Forelimb muscle (tissue), 1 donor: ENCODE measurements around the gene SRPK1. TPM values are rescaled to one million over a fixed set of nuclear protein-coding genes. Genes with fewer than 3 reads are reported as not detected.

Source experiments
- DNase-seq: peaks from one replicate; pipeline ENCODE4 v3.0.0-alpha.2; 2013; ENCODE audit warnings: low read depth
- polyA plus RNA-seq: library from polyadenylated mRNA; unstranded; fragments of 120-200 nt; gene quantifications from one replicate; pipeline ENCODE4 v1.2.1, GENCODE V29; 2013; ENCODE audit not compliant: insufficient read length

The SRPK1 gene
- polyA plus RNA-seq, 1 donor = 15.6 TPM

DNA sequence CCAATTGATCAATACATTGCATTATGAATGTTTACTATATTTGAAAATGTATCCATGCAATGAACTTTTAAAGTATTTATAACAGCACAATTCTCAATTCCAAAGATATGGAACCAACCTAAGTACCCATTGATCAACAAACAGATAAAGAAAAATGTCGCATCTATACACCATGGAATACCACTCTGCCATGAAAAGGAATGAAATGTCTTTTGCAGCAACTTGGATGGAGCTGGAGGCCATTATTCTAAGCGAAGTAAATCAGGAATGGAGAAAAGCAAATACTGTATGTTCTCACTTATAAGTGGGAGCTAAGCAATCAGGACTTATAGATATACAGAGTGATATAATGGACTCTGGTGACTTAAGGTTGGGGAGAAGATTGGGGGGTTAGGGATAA is 22.9 kb downstream of the SRPK1 start:
- DNase-seq = no peak

DNA sequence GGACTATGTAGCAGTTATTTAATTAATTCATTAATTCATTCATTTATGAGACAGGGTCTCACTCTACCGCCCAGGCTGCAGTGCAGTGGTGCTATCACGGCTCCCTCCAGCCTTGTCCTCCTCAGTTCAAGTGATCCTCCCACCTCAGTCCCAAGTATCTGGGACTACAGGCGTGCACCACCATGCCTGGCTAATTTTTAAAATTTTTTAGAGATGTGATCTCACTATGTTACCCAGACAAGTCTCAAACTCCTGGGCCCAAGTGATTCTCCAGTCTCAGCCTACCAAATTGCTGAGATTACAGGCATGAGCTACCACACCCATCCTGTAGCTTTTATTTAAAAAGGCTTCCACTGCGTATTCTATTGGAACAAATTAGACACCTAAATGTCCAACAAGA is 23.4 kb downstream of the SRPK1 start:
- no peak for DNase-seq

DNA sequence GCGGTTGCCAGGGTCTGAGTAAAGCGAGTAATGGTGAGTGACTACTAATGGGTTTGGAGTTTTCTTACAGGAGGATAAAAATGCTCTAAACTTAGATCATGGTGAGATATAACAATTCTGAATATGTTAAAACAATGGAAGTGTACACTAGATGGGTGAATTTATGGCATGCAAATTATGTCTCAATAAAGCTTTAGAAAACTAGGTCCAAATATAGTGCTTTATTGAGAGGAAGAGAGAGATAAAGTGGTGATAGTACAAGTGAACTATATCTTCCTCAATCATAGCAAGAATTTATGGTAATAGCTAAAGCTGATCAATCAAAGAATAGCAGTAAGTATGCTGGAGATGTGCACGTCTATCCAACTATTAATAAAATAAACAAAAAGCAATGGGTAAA is 23.9 kb downstream of the SRPK1 start:
- no peak for DNase-seq

DNA sequence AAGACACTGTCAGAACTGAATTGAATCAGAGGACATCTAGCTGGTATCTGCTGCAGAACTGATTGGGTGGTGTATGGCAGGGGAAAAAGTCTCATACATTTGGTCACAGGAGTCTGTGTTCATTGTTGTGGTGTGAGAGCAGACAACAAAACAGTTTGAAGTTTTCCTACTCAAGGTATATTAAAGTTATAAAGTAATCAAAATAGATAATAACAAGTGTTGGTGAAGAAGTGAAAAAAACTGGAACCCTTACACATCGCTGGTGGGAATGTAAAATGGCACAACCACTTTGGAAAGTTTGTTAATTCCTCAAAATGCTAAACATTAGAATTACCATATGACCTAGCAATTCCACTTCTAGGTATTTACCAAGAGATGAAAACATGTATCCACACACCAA is 24.7 kb downstream of the SRPK1 start:
- no peak for DNase-seq

DNA sequence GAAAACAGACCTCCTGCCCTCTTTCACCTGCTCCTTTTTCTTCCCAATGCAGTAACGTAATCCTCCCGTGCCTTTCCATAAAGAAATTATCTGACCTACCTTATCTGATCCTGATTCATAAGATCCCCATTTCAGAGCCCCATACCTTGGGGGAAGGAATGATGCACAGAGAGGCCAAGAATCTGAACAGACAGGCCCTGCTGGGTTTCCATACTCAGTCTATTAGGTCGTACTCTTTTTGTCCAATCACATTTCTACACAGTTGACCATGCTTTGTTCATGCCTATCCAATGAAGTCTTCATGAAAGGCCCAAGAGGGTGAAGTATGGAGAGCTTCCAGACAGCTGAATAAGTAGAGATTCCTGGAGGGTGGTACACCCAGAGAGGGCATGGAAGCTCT is 25.3 kb downstream of the SRPK1 start:
- no peak for DNase-seq

DNA sequence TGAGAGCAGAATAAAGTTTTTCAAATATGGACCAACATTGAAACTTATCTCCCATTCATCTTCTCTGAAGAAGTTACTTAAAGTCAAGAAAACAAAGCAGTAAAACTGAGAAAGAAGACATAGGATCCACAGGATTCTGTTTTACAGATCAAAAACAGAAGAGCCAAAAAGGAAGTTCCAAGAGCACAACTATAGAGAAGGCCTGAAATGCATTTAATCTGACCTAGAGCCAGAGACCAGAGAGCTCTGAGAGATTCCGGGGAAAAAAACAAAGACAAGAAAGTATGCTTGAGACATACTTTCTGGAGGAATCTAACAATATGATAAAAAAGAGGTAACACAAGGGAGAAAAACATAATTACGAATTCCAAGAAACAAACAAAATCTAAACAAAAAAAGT is 26.1 kb downstream of the SRPK1 start:
- DNase-seq = no peak

DNA sequence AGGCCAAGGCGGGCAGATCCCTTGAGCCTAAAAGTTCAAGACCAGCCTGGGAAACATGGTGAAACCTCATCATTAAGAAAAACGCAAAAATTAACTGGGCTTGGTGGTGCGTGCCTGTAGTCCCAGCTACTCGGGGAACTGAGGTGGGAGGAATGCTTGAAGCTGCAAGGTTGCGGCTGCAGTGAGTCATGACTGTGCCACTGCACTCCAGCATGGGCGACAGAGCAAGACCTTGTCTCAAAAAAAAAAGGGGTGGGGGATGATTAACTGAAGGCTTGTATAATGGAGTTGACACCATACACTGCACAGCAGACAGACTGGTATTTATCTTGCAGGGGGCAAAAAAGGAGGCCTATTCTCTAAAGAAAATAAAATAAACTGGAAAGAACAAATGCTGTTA is 27.7 kb downstream of the SRPK1 start:
- DNase-seq = no peak

DNA sequence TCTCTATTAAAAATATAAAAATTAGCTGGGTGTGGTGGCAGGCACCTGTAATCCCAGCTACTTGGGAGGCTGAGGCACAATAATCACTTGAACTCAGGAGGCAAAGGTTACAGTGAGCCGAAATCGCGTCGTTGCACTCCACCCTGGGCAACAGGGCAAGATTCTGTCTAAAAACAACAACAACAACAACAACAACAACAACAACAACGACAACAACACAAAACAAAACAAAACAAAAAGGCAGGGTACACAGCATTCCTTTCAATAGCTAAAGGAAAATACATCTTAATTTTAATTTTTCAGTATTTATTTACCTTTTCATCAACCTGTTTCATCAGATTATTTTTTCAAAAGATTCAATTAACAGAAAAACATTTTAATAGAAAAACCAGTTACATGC is 28.4 kb downstream of the SRPK1 start:
- DNase-seq = no peak

DNA sequence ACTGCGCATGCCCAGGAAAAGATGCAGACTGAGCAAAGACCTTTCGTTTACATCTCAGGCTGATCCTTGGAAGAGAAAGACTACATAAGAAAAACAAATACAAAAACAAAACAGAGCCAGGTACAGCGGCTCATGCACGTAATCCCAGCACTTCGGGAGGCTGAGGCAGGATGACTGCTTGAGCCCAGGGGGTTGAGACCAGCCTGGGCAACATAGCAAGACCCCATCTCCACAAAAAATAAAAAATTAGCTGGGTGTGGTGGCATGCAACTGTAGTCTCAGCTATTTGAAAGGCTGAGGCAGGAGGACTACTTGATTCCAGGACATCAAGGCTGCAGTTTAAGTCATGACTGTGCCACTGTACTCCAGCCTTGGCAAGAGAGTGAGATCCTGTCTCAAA is 41.7 kb downstream of the SRPK1 start:
- DNase-seq = no peak

DNA sequence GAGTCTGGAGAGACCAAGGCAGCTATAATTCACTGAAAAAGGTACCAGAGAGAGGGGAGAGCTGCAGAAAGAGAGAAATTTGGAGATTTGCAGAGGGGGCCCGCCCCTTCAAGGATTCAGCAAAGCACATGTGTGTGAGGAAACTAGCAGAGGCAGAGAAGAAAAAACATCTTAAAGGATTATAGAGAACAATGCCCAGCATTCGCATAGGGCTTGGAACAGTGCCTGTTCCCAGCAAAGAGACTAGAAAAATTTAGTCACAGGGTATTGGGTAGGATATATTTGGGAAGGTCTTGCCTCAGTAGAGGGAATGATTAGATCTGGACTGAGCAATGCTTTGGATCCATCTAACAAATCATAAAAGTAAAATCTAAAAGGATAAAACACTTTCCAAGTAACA is 44.0 kb downstream of the SRPK1 start:
- no peak for DNase-seq

DNA sequence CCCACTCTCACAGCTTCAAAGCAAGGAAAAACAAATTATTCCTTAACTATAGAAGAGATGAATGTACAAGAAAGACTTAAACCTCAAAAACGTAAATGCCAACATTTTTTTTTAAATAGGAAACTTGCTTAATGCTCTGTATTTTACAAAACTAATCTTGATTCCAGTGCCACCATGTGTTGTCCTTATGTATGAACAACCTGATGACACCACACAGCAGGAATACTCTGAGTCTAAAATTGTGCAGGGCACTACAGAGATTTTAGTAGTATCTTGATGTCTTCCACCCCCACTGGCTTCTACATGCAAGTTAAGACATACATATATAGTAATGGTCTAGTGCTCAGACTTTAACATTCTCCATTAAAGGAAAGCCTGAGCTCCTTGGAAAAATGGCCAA is 46.2 kb downstream of the SRPK1 start:
- no peak for DNase-seq

DNA sequence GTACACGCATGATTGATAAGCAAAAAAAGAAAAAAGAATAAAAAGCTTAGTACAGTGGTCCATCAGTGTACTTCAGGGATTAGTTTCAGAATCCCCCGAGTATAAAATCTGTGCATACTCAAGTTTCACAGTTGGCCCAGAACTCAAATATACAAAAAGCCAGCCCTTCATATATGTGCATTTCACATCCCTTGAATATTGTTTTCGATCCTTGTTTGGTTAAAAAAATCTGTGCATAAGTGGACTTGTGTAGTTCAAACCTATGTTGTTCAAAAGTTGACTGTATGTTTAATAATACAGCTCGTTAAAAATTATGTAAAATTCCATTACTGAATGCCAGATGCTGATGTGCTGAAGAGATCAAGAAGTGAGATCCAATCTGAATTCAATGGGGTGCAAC is 61.5 kb downstream of the SRPK1 start:
- DNase-seq = no peak

DNA sequence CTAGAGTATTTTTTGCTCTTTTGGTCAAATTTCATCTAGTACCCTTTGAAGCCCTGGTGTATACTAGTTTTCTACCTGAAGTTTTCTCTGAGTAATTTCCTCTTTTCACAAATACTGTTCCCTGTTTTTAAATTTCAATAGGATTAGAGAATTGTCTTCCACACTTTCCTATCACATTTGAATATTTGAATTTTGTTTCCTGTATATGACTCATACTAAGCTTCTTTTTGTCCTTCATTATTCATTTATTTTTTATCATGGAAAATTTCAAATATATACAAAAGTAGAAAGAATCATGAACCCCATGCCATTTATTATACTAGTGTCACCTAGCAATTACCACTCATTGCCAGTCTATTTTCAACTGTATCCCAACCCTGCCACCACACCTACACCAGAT is 63.0 kb downstream of the SRPK1 start:
- no peak for DNase-seq

DNA sequence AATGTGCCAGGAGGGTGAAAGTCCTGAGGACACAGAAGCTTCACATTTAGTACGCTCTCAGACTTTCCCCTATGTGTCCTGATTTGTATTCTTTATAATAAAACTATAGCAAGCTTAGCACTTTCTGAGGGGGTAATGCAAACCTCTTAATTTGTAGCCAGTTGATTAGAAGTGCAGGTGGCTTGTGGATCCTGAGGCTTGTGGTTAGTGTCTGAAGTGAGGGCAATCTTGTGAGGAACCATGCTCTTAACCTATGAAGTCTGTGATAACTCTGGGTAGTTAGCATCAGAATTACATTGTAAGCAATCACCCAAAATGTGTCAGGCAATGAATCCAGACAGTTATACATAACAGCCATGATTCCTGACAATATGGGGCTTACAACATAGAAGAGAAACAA is 64.6 kb downstream of the SRPK1 start:
- DNase-seq = no peak

DNA sequence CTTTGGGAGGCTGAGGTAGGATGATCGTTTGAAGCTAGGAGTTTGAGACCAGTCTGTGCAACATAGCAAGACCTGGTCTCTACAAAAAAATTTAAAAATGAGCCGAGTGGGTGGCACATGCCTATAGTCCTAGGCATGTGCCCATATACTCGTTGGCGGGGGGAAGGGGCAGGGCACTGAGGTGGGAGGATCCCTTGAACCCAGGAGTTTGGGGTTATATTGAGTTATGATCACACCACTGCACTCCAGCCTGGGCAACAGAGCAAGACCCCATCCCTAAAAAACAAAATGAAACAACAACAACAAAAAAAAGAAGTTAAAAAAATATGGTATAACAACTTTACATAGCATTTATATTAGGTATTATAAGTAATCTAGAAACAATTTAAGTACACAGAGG is 67.9 kb downstream of the SRPK1 start:
- no peak for DNase-seq

DNA sequence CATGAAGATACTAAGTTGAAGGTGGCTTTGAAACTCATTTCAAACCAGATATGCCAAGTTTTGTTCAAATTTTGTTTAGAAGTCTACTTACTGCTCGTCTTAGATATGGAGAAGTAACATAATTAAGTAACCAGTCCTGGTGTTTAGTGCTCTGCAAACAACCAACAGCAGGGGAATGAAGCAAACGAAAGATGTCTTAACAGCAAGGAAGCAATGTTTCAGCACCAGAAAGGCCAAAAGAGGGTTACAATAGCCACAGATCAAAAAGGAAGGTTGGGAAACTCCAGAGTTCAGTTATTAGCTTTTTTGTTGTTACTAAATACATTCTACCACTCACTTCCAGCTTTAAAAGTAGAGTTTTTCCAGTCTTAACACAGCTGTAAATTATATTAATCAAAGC is 70.7 kb downstream of the SRPK1 start:
- no peak for DNase-seq

DNA sequence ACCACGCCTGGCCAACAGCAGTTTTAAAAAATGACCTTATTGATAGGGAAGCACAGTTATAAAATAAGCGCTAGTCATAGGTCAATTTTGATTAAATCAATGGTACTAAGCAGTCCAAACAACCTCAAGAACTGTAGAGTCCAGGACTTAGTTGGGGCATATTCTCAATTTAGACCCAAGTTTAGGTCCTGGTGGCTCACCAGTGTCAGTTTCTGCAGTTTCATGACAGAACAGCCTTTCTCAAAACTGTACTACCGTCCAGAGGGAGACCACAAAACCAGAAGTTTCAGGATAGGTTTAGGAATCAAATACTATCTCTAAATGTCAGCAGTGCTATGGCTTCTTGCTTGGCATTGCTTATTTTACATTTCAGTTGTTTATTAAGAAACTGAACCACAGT is 76.6 kb downstream of the SRPK1 start:
- no peak for DNase-seq

DNA sequence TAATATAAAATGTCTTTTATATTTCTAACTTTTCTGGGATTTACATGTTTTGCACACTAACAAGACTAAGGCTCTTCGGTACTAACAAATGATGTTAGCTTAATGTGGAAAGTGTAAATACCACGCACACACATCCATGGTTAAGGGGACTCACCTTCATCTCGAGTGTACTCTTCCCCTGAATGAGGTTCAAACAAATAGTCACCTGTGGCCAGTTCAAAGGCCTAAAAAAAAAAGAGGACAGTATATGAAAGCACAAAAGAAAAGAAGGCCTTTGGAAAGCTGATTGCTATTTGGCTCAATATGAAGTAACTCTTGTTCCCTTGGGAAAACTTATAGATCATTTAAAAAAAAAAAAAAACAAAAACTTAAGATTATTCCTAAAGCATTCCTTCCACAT is 78.5 kb downstream of the SRPK1 start:
- no peak for DNase-seq

DNA sequence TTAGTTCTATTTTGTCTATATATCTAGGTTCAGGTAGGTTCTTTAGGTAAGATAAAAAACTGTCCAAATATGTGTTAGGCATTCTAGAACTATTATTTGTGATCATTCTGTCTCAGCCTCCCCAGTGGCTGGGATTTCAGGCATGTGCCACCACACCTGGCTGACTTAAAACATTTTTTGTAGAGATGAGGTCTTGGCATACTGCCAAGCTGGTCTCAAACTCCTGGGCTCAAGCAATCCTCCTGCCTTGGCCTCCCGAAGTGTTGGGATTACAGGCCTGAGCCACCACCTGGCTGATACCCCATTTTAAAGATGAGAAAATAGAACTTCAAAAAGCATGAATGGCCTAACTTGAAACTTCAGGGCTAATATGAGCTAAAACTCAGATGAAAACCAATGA is 81.9 kb downstream of the SRPK1 start:
- no peak for DNase-seq

DNA sequence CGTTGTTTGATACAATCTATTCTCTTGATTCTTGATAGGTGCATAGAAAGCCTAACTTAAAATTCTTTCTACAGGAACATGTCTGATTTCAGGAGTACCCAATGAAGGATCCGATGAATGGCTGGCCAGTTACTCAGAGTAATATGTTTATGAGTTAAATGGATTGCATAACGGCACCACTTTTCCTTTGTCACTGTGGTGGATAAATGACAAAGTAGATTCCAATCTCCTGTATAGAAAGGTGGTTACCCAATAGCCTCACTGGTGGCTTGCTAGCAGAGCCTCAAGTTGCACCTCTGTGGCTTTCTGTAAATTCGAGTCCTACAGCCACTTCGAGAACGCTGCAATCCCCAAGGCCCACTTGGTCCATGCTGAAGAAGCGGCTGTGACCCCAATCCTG is 87.4 kb downstream of the SRPK1 start:
- no peak for DNase-seq

DNA sequence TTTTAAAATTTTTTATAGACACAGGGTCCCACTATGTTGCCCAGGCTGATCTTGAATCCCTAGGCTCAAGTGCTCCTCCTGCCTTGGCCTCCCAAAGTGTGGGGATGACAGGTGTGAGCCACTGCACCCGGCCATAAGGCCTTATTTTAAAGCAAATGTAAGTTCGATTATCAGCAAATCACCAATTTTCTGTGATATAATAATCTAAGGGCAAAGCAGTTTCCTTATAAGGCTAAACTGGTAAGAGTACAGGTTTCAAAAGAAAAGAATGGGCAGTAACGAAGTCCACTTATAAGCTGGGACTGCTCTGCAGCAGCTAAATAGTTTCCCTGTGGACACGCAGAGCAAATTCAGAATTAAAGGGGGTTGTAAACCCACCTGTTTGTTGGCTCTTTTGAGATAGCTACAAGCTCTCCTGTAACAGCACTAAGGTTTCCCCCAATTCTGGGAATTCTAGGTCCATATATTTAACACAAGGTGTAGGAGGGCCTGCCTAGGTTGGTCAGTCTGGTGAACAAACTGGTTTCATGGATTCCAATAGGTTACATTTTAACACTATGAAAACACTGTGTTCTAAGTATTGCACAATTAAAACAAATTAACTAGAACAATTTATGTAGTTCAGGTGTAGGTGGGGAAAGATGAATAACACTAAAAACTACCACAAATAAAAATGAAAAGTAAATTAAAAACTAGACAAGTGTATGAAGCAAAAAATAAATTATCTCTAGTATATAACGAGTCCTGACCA is 89.5 kb downstream of the SRPK1 start:
- no peak for DNase-seq

DNA sequence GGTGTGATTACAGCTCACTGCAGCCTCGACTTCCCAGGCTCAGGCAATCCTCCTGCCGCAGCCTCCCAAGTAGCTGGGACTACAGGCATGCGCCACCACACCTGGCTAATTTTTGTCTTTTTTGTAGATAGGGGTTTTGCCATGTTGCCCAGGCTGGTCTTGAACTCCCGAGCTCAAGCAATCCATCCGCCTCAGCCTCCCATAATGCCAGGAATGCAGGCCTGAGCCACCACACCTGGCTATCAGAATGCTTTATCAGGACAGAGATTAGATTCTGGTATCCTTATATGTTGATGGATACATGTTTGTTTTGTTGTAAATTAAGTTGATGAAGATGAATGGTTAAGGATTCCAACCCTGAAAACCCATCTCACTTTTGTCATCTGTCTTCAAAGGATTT is 91.6 kb downstream of the SRPK1 start:
- no peak for DNase-seq

DNA sequence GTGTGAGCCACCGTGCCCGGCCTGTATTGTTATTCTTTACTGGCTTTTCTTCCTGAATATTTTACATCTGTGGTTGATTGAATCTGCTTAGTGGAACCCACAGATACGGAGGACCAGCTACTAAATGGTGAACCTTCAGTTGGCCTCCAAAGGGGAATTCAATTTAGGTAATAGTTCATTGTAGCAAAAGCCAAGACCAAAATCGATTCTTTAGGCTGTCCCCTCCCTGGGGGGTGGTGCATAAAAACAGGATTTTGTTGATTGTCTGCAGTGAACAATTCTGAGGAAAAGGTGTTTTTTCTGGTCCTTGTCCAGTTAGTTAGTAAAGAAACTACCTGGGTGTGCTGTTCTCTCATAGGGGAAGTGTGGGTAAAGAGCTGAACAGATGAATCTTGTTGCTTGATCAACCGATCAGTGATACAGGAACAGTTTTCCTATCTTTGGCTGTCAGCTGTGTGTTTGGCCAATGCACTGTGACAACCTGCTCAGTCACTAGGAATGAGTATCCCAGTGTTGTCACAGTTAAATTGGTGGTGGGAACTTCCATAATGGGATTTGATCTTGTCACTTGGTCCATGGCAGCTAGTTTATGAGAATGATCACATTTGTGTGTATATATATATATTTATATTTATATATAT is 96.2 kb downstream of the SRPK1 start:
- no peak for DNase-seq

DNA sequence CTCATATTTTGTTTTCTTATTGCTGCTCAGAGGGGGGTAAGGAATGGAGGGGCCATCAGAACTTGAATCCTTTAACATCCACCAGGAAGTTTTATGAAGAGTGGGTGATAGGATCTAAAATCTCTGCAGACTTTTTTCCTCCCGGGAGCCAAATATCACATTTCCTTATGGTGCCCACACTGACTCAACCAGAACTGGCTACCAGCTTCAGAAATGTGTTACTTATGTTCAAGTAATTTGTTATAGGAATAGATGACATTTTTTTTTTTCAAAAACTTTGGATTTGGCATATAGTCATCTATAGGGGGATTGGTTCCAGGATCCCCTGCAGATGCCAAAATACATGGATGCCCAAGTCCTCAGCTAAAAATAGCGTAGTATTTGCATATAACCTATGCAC is 97.3 kb downstream of the SRPK1 start:
- DNase-seq = no peak
